ENCODE measurements around the gene CDHR4.

CDHR4 gene

GRCh38 chr3:49799105-49799504 is 568 bp downstream of the CDHR4 start:
- Histone ChIP-seq H3K4me3 (ENCODE audit: low read depth in 1 of 2, low read length in 1 of 2) (no peak overlapping the region), H3K4me1 (ENCODE audit: control insufficient read depth in 1 of 2, insufficient read depth in 1 of 2, low read depth in 1 of 2, low read length in 1 of 2) (peaks cover 13 to 18% of the 10 kb centered on the region in 2 experiments), H3K9me3 (no peaks in the 10 kb centered on the region), H3K27me3 (peaks cover 23% of the 10 kb centered on the region), H3K36me3 (no peaks in the 10 kb centered on the region), H3K27ac (no peak overlapping the region)
- no peak for TF ChIP-seq CTCF (IDR thresholded peaks at IDR 0.05)

DNA sequence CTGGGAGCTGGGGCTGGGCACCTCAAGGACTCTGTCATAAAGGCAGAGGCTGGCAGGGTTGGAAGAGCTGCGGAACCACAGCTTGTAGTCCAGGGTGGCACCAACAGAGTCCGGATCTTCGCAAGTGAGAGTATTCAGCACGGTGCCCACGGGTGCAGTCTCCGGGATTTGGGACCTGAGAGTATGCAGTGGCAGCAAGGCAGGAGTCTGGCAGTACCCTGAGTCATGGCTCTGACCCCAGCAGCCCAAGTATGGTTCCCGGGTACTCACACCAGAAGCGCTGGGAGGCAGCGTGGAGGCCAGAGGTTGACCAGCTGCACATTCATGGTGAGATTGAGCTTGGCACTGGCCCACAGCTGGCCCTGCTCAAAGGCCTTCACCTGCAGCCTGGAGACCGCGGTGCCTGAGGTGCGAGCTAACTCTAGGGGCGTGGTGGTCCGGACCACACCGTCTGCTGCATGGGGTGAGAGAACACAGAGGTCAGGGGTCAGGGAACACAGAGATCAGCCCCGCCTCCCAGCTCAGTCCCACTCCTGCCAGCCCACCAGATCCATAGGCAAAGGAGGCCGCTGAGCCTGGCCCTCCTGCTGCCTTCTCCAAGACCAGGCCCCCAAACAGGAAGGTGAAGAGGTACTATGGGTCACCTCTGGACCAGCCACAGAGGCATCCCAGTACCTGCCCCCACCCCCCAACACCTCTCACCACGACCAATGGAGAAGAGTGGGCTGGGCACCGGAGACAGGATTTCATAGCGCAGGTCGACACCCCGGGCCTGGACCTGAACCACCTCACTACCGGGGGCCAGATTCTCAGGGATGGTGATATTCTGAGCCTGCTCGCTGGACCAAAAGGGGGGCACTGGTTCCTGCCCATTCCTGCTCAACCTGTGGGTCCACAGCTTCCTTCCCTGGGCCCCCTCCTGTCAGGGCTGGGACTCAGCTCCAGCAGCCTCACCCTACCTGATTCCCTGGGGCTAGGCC is 4.5 kb downstream of the CDHR4 start:
- Histone ChIP-seq H3K9me3 (no peaks in the 10 kb centered on the region), H3K4me1 (ENCODE audit: control insufficient read depth in 1 of 2, insufficient read depth in 1 of 2, low read depth in 1 of 2, low read length in 1 of 2) (no peaks in the 10 kb centered on the region), H3K36me3 (no peaks in the 10 kb centered on the region), H3K27ac (no peak overlapping the region), H3K4me3 (ENCODE audit: low read depth in 1 of 2, low read length in 1 of 2) (no peak overlapping the region), H3K27me3 (peaks cover 6% of the 10 kb centered on the region)
- no peak for TF ChIP-seq CTCF (IDR thresholded peaks at IDR 0.05)

- no peak for TF ChIP-seq CTCF (IDR thresholded peaks at IDR 0.05)
- Histone ChIP-seq H3K36me3 (no peaks in the 10 kb centered on the region), H3K4me3 (ENCODE audit: low read depth in 1 of 2, low read length in 1 of 2) (no peak overlapping the region), H3K9me3 (no peaks in the 10 kb centered on the region), H3K27me3 (peaks cover 14% of the 10 kb centered on the region), H3K4me1 (ENCODE audit: control insufficient read depth in 1 of 2, insufficient read depth in 1 of 2, low read depth in 1 of 2, low read length in 1 of 2) (peaks cover 0 to 2% of the 10 kb centered on the region in 2 experiments), H3K27ac (no peak overlapping the region)
Observed at GRCh38 chr3:49794431-49794830, 5.2 kb downstream of the CDHR4 start.

DNA sequence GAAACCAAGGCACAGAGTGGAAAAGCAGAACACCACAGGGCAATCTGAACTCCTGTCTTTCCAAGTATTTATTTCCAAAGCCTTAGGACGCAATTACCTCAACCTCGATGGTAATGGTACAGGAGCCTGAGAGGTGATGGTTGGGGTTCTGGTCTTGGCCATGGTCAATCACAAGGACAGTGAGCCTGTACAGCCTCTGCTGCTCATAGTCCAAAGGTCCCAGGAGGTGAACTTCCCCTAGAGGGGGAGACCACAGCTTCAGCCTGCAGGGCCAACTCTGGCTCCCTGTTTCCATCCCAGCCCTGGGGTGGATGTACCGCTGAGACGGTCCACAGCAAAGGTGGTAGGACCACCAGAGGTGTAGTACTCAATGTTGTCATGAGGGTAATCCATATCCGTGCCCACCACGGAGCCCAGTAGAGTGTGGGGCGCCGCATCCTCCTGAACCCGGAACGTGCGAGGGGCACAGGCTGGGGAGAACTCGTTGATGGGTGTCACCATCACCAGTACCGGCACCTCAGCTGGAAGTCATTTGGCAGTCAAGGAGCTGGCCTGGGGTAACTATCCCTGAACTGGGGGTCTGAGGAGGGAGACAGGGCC is 6.1 kb downstream of the CDHR4 start:
- peaks cover 16% of the 10 kb centered on the region for H3K27me3 ChIP-seq
- peaks cover 0 to 2% of the 10 kb centered on the region in 2 experiments for H3K4me1 ChIP-seq (ENCODE audit: control insufficient read depth in 1 of 2, insufficient read depth in 1 of 2, low read depth in 1 of 2, low read length in 1 of 2)
- no peaks in the 10 kb centered on the region for H3K36me3 ChIP-seq
- no peak overlapping the region for H3K4me3 ChIP-seq (ENCODE audit: low read depth in 1 of 2, low read length in 1 of 2)
- TF ChIP-seq CTCF (IDR thresholded peaks at IDR 0.05), result no peak
- no peak overlapping the region for H3K27ac ChIP-seq
- no peaks in the 10 kb centered on the region for H3K9me3 ChIP-seq

- Histone ChIP-seq H3K36me3 (no peaks in the 10 kb centered on the region), H3K27me3 (peaks cover 16% of the 10 kb centered on the region), H3K9me3 (no peaks in the 10 kb centered on the region), H3K4me3 (ENCODE audit: low read depth in 1 of 2, low read length in 1 of 2) (no peak overlapping the region), H3K4me1 (ENCODE audit: control insufficient read depth in 1 of 2, insufficient read depth in 1 of 2, low read depth in 1 of 2, low read length in 1 of 2) (peaks cover 0 to 2% of the 10 kb centered on the region in 2 experiments), H3K27ac (no peak overlapping the region)
- TF ChIP-seq CTCF (IDR thresholded peaks at IDR 0.05), result no peak
Observed at GRCh38 chr3:49792371-49793150, 7.1 kb downstream of the CDHR4 start.

All from neutrophil (primary cell).